Subcutaneous adipose tissue (tissue), 4 donors: ENCODE results near the gene GALNS. TPM values are rescaled to one million over a fixed set of nuclear protein-coding genes. Genes with fewer than 3 reads are reported as not detected.

Experiments
- total RNA-seq, 4 donors: library from RNA; depleted of rRNA; stranded (reverse); fragments of >200 nt; gene quantifications; one replicate each; pipeline ENCODE4 v1.1.0, GENCODE V29; 2016
- TF ChIP-seq, protein P1 (sequence below): fragments of 450-650 bp; IDR thresholded peaks from one replicate; pipeline ENCODE4 v1.5.1; 2016; ENCODE audit warnings: low read depth, mild to moderate bottlenecking, control low read depth, antibody characterized with exemption, moderate library complexity

GALNS gene
- total RNA-seq, 4 donors from 2014 or later: 17.2 to 48.6 (median 18.2) TPM

DNA sequence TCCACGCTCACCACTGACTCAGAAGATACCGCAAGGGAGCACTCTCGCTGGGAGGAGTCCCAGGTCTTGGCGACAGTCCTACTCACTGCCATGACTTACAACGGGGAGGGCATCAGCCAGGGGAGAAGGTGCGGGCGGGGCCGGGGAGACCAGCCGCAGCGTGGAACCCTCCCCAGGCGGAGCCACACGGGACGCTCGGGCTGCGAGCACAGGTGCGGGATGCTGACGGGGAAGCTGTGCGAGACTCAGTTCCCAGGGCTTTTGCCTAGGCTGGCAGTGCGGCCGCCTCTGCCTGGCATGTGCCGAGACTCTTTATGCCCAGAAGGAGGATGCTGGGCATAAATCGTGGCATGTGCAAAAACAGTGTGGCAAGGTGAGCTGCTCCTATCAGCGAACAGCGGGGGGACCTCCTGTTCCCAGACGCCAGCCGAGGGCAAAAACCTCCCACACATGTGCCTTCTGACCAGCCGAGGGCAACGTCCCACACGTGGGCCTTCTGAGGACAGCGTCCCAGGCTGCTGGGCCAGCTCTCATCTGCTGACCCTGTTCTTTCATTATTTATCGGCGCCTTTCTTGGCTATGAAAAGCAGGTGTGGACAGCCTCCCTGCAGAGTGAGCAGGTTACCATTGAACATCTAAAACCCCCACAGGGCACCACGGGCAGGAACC lies 6.1 kb downstream of the GALNS start:
- TF ChIP-seq, protein P1, sequence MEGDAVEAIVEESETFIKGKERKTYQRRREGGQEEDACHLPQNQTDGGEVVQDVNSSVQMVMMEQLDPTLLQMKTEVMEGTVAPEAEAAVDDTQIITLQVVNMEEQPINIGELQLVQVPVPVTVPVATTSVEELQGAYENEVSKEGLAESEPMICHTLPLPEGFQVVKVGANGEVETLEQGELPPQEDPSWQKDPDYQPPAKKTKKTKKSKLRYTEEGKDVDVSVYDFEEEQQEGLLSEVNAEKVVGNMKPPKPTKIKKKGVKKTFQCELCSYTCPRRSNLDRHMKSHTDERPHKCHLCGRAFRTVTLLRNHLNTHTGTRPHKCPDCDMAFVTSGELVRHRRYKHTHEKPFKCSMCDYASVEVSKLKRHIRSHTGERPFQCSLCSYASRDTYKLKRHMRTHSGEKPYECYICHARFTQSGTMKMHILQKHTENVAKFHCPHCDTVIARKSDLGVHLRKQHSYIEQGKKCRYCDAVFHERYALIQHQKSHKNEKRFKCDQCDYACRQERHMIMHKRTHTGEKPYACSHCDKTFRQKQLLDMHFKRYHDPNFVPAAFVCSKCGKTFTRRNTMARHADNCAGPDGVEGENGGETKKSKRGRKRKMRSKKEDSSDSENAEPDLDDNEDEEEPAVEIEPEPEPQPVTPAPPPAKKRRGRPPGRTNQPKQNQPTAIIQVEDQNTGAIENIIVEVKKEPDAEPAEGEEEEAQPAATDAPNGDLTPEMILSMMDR: no peak

DNA sequence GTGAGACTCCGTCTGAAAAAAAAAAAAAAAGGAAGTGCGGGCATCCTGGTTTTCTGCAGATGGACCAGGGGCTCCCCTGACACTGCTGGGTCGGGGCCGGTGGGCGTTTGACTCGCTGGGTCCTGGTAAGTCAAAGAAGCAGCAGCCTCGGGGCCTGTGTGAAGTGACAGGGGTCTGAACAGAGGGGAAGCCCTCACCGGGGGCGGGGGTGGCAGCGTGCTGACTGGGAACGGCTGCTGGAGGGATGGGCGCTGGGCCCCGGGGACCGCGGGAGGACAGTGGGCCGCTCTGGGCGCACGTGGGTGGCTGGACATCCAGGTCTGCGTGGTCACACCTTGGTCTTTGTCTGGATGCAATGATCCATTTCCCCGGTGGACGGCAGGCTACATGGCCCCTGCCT lies 8.2 kb downstream of the GALNS start:
- TF ChIP-seq, protein P1: no peak

DNA sequence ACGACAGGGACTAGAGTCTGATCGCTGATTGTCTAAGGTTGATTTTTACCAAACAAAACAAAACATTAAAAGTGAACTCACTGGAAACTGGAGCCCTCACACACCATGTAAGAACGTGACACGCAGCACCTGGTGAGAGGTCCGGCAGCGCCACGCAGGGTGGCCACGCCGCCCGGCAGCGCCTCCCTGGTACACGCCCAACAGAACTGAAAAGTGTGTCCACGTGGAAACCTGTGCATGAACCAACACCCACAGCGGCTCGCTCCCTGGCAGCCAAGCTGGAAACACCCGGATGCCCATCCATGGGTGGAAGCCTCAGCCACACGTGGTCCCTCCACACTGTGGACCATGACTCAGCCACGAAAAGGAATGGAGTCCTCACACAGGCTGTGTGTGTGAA lies 9.1 kb downstream of the GALNS start:
- TF ChIP-seq, protein P1: no peak

DNA sequence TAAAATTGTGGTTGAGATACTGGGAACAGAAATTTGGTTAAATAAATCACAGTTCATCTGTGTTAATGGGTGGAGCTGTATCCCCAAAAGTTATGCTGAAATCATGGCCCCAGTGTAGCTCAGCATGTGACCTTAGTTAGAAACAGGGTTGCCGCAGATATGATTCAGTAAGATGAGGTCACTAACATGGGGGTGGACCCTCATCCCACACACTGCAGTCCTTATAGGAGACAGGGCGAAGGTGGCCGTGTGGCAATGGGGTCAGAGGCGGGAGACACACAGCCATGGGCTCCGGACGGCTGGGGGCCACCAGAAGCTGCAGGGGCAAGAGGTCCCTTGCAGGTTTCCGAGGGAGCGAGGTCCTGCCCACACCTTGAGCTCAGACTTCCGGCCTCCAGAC lies 10.7 kb downstream of the GALNS start:
- TF ChIP-seq, protein P1: no peak

DNA sequence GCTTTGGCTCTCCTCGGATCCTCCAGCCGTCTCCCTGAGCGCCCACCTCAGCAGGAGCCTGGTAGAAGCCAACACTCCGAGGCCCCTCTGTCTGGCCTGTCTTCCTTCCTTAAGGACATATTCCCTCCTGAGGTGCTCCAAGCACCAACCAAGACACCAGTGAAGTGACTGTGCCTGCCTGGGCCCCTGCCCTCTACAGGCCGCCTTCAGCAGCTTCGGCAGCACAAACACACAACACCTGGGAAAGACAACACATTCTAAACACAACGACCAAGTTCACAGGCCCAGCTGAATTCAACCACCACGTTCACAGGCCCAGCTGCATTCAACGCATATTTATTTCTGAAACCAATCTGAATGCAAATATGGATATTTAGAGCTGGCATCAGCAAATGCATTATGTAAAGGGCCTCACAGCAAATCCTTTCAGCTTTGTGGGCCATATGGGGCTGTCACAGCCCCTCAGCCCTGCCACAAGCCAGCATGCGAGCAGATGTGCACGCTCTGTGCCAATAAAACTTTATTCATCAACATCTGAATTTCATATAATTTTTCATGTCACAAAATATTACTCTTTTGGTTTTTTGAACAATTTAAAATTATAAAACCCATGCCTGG lies 12.2 kb downstream of the GALNS start:
- TF ChIP-seq, protein P1: no peak

DNA sequence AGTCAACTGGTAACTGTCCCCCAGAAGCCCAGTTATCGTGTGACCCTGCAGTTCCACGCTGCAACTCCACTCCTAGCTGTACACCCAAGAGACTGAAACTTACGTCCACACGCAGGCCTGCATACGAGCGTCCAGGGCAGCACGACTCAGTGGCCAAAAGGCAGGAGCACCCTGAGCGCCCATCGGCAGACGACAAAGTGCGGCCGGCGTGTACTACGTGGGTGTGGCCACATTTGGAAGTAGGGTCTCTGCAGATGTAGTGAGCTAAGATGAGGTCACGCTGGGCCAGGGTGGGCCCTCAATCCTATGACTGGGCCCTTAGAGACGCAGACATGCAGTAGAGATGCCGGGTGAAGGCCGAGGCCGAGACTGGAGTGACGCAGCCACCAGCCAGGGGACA lies 13.5 kb downstream of the GALNS start:
- TF ChIP-seq, protein P1: no peak

DNA sequence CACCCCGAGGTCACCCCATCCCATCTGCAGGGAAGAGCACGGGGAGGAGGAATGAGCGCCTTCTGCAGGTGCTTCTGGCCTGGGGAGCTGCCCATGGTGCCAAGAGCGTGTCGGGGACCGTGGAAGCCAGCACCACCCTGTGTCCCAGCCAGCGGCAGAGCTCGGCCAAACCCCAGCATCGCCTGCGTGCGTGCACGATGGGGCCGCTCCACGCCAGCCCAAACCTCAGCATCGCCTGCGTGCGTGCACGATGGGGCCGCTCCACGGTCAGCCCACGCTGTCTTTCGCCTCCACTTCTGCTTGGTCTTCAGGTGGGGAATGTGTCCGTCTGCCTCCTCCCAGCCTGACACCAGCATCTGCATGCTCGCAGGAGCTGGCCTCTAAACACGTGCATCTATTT lies 13.9 kb downstream of the GALNS start:
- TF ChIP-seq, protein P1: no peak
